NCI-H226 (cell line): ENCODE data around the gene MYO18B.

Experiments
- DNase-seq: peaks from one replicate; pipeline ENCODE4 v3.0.0-alpha.2; 2015

Gene MYO18B

DNA sequence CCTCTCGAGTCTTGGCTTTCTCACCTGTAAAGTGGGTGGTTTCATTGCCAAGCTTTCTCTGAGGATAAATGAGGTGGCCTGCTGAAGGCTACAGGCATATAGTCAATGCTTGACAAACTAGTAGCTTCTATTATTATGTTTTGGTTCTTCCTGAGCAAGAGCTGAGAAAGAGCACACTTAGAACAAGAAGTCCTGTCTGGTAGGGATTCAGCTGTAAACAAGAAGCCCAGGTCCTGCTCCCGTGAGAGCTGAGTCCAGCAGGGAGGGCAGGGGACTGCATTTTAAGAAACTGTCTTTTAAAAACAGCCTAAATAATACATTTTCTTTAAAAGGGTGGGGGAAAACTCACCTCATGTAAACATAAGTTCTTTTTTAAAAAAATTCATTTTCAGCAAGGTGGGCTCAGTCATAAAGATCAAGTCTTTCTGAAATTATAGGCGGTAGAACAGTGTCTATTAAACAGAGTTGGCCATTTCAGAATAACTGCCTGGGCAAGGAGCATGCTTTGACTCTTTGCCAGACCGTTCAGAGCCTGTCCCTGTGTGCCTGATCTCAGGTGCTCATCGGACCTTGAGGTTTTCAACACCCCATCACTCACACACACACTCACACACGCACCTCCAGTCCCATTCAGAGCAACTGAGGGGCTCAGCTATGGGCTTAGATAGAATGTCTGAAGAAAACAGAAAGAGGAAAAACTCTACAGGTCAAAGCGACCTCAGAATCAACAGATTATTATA is 29.2 kb upstream of the MYO18B start:
- no peak for DNase-seq

DNA sequence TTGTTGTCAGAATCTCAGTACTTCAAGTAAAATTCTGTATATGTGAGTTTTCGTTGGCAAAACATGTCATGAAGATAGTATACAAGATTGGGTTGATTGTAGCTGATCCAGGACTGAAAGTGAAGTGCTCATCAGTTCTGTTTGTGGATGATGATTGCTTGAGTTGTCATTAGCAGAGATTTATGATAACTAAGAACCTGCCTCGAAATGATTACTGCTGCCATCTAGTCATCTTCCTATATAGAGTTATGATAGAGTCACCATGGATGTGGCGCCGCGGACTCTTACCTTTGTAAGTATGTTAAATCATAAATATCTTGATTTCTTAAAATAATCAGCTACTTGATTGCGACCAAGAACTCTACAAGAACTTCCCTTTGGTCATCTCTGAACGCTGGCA is 27.9 kb upstream of the MYO18B start:
- DNase-seq: no peak

DNA sequence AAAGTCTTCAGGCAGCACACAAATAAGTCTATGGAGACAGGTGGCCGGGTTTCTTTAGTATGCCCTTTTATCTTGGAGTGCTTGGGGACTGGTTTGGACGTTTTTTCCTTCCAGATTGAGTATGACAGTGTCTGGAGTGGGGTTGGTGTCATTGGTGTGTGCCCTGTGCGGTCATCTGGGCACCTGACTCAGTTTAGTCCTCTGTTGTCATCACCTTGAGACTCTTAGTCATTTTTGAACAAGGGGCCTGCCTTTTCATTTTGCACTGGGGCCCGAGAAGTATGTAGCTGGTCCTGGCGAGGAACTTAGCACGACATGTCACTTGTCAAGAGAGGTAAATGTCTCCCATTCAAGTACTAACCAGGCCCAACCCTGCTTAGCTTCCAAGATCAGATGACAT is 27.2 kb upstream of the MYO18B start:
- no peak for DNase-seq

DNA sequence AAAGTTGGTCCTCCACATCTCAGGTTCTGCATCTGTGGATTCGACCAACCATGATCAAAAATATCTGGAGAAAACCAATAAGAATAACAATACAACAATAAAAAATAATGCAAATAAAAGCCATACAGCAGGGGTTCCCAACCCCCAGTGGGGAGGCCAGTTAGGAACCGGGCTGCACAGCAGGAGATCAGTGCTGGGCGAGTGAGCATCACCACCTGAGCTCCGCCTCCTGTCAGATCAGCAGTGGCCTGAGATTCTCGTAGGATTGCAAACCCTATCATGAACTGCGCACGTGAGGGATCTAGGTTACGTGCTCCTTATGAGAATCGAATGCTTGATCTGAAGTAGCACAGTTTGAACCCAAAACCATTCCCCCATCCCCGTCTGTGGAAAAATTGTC is 25.4 kb upstream of the MYO18B start:
- no peak for DNase-seq

DNA sequence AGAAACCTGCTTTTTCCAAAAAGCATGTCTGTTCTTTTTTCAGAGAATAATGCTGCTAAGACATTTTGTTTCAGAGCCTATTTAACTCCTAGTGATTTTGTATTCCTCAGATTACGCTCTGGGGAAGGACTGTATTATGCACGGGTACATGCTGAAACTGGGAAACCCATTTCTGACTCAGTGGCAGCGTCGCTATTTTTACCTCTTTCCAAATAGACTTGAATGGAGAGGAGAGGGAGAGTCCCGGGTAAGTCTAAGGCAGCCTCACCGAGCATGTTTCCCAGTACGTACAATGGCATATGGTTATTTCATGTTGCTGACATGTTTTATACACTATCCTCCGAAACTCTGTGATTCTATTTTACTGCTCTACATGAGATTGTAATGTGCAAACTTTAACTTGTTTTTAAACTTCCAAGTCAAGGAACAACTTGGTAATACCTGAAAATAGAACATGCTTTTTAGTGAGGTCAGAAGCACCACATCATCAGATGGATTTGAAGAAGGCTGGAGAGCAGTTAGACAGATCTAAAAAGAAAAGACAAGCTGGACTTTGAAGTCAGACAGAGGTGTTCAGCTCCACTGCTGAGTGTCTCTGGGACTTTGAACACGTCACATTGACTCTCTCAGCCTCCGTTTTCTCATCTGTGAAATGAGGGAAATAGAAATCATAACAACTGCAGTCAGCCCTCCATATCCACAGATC is 23.7 kb upstream of the MYO18B start:
- no peak for DNase-seq

DNA sequence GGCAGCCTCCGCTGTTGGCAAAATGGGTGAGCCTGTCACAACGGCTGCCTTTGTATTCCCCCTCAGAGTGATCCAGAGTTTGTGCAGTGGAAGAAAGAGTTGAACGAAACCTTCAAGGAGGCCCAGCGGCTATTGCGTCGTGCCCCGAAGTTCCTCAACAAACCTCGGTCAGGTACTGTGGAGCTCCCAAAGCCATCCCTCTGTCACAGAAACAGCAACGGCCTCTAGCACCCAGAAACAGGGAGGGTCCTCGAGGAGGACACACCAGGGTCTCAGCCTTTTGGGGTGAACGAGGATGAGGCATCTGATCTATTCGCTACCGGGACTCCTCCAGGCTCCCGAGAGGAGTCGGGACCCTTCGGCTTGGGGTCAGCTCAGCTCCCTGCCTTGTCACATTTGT is 19.8 kb upstream of the MYO18B start:
- no peak for DNase-seq

DNA sequence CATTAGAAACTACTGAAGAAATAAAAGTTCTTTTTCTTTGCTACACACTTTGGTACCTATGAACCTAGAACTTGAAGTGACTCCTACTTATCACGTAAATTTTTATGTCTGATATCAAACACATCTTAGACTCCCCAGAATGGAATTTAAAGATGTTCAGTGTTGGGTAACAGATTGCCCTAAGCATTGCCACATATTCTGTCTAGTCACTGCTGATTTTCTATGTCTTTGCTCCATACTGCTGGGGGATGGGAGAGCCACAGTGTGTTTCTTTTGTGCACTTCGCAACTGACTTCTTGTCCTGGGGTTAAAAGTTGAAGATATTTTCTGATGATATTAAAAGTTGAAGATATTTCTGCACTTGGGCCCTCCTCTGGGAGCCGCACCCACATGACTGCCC is 19.4 kb upstream of the MYO18B start:
- DNase-seq: no peak

DNA sequence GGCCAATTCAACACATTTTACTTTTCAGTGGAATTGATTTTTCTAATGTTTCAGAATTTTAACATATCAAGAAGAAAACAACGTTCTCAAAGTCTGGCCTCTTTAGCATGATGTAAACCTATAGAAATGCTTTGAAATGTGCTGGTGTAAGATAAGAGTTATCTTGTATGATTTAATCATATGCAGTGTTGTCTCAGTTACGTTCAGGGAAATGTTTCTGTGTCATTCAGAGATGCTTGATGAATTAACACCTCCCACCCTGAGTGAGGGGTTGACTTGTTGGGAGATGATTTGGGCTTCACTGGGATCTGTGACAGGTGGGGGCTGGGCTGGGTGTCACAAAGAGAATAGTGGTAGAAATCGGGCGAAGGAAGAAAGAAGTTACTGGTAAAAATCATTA is 15.7 kb upstream of the MYO18B start:
- DNase-seq: peak; percentile 28

DNA sequence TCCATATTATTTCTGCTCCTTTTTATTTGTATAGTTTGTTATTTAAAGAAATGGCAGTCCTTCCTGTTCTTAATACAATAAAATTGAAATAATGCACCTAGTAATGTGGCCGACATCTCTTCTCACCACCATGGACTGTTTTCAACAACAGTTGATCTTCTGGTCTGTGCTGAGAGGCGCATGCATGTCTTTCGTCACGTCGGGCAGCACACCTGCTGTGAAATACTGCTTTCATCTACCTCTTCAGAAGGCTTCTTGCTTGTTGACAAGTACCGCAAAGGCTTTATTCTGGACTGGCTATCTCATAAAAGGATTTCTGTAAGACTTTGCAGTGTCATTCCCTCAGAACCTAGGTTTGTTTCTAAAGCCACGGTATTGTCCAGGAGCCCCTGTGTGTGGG is 13.9 kb upstream of the MYO18B start:
- no peak for DNase-seq

DNA sequence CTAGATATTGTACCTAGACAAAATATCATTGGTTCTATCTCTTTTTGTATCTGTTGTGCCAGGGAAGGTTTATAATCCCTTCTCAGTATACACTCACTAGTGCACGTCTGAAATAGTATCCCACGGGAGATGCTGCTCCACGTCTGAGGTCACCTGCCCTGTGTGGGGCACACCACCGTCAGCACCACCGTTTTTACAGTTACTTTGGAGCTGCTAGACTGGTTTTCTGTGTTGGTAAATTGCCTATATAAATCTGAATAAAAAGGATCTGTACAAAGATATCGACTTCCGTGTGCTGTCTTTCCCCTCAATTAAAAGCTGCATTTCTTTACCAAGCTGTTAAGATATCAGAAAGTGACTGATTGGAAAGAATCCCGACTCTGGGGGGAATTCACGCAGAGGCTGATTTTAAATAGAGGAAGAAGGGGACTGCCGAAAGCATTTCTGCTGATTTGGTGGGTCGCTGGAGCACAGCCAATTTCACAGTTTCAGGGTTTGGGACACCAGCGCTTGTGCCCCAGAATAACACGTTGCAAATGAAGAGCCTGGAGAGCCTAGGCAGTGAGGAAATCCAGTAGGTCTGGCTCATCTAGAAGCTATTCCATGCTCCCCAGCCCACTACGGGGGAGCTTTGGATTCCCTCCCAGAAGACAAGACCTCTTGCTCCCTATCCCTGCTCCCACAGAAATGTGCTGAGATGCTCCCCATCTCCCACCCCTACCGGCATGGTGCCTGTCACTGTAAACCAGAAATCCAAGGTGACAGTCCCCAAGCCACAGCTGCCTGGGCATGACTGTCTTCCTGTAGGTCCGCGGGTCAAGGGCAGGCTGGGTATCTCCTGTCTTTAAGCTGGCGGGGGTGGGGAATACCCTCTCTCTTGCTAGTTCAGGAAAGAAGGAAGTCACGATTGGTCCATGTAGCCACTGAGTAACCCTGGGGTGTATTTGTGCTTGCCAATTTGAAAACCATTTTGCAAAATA is 12.7 kb upstream of the MYO18B start:
- no peak for DNase-seq

DNA sequence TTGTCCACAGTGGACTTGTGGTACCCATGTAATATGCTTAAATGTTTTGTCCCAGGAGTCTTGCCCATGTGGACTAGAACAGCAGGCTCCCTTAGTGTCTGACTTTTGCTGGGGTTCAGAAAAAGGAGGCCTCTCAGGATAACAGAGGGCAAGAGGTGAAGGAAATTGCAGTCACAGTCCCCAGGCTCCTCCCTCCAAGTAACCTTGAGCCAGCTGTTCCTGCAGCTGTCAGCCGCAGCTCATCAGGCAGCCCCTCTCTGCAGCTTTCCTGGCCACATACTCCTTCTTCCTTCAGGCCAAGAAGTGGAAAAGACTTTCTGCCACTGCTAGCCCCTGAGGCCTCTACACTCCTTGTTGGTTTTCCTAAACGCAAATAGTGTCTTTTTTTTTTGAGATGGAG is 6.3 kb upstream of the MYO18B start:
- no peak for DNase-seq

DNA sequence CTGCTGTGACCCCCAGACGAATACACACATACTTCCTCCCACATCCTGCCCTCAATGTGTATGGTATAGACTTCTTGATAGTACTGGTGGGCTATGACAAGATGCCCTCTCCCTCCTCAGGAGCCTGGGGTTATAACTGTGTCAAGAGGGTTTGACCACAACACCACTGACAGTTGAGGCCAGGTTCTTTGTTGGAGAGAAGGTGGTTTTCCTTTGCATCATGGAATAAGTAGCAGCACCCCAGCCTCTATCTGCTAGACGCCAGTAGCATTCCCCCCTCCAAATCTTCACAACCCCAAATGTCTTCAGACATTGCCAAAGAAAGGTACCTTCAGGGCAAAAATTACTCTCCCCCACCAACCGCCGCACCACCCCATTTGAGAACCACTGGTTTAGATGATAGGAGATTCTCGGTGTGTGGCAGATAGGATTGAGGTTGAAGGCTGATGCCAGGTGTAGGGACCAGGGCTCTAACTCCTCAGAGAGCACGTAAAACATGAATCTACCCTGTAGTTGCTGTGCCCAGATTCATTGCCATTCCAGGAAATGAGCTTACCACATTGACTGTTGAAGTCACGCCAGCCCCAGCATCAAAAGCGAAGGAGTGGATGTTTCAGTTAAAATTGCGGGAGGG is 5.5 kb upstream of the MYO18B start:
- DNase-seq: no peak

DNA sequence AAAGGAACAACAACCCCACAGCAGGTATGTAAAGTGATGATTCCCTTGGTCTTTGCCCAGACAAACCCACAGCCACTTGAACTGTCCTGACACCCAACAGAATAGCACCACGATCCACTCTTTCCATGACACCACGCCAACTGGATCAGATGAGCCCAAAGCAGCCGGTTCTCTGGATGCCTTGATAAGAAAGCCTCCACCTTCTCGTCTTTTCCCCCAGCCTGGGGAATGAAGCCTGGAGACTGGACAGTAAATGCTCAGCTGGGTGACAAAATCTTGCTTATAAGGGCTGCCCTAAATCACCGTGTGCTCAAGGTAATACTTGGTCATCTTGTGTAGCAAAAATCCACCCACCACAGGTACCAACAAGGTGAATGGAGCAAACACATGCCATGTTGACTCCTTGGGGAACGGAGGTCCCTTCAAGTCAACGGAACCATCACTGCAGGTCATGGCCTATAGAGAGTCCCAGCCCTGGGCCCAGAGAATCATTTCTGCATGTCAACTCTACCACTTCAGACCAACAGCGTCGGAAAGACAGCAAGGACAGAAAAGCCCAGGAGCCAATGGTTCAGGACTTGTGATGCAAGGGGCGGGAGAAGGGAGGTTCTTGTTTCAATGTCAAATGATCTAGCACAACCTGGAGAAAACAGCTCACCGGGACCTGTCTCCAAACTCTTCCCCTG is 2.2 kb upstream of the MYO18B start:
- no peak for DNase-seq

DNA sequence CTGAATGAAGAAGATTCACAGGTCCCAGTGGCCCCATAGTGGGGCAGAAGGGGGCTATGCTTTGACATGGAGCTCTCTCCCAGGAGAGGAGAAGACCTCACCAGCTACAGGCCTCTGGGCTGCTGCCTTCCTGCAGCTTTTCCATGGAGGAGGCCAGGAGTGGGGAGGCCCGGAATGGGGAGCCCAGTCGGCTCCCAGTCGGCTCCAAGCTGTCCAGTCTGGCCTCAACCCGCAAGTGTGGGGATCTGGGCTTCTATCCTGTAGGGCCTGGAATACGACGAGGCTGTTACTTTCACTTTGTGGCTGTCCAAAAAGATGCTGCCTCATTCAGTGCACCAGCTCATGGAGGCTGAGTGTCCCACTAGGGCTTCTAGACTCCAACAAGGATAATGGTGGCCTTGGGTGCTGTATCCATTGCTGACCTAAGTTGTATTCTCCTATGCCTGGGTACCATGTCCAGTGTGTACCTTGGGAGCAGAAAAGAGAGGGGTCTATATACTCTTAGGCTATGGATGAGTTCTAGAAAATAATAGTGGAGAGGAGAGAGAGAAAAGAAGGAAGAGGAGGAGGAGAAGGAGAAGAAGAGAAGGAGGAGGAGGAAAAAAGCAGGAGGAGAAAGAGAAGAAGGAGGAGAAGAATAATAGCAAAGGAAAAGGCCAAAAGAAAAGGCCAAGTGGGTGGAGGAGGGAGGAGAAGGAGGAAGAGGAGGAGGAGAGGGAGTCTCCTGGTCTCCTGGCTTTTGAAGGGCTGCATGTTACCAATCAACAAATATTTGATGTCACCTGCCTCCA is 1.1 kb downstream of the MYO18B start:
- no peak for DNase-seq

DNA sequence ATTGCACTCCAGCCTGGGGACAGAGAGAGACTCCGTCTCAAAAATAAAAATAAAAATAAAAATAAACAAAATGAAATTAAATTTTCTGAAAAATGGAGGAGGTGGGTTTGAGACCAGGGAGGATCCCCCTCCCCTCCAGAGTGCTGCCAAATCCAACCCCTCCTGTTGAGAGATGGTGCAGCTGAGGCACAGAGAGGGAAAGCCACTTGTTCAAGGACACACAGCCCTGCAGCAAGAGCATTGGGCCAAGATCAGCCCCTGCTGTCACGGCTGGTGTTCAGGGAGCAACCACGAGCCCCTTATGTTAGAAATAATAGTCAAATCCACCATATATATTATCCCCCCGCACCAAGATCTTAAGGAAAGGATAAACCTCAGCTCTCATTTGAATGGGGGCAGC is 2.7 kb downstream of the MYO18B start:
- DNase-seq: no peak

DNA sequence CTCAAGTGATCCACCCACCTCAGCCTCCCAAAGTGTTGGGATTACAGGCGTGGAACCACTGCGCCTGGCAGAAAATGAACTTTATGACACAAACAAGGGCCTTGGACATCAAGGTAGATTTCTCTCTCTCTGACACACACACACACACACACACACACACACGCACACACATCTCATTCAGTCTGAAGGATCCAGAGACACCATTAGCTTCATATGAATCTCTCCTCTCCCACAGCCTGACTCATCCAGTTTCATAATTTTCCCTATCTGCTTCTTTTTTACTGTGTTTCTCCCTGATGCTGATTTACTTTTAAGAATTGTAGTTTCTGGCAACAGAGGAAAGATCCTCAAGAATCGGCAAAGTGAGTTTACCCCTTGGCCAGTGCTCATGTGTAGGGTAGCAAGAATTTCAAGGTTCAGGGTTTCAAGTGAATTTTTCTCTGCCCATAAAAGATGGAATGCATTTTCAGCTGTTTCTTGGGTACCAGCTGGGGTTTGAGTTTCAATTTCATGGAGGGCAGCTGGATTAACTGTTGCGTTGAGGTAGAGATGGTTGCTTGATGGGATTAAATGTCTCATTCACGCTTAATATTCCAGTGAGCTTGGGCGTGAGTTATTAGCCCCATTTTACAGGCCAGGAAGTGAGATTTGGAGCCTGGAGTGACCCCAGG is 3.5 kb downstream of the MYO18B start:
- peak; percentile 62 for DNase-seq

DNA sequence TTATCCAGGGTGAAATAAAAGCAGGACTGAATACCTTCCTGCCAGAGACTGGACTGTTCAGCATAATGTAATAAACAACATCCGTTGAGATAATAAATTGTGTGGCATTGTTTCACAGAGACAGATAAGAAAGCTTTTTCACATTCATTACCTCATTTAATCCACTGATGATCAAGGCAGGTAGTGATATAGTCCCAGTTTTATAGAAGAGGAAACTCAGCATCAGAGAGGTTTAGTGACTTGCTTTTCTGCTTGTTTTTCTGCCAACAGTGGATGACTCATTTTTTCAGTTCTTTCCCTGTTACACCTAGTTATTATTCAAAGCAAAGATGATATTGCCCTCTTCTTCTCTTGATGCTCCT is 4.0 kb downstream of the MYO18B start:
- DNase-seq: peak; percentile 48

DNA sequence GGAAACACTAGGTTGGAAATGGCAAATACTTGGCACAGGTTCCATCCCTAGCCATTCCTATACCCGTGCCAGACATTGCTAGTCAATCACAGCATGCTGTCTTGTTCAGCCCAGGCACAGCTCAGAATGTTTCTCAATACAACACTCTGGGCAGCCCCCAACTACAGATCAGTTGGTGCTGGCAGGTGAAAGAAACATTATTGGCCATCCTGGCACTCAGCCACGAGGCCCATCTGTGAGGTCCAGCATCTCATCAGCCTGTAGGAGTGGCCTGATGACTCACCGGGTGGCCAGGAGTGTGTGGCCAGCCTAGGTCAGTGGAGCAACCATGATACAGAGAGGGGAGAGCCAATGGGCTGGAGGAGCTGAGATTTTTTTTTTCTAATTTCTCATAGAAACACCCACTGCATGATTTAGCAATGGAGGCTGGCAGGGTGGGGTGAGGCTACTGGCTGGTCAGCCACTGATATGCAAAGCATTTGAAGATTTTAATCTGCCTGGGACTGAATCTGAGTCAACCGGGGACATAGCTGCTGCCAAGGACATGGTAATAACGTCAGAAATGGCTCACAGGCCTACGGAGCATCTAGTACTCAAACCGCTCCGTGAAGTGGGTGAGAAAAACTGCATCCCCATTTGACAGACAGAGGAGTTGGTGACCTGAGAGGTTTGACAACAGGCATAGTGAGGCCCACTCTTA is 5.4 kb downstream of the MYO18B start:
- peak; percentile 87 for DNase-seq

DNA sequence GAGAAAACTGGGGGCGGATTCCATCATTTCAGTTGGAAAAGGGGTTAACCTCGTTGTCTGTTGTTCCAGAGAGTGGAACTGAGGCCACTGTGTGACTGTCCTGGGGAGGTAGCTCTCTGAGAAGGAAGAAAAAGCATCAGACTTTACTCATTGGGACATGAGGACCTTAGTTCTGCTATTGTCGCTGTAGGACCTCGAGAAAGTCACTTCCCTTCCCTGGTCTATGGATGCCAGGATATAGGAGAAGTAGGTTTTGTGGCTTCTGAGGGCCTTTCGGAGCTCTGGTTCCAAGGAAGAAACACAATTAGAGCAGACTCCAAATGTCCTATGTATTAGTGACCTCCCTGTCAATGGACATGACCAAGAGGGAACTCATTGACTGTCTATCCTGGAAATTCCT is 6.2 kb downstream of the MYO18B start:
- DNase-seq: no peak

DNA sequence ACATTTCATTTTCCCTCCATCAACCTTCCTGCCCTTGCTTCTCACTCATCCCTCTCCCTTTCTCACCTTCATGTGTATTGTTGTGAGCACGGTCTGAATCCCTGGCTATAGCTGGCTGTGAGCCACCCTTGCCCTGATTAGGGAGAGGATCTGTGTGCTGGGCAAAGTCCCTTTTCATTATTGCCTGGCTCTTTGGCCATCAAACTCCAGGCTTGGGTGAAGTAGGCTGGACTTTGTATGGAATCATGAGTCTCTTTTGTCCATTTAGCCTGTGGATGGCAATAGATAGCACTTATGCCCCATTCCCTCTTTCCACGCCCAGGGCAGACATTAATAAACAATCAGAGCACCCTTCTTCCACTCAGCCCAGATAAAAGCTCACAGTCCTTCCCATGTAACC is 6.7 kb downstream of the MYO18B start:
- DNase-seq: no peak
